ENCODE measurements around the gene TPCN2. TPM values are rescaled to one million over a fixed set of nuclear protein-coding genes. Genes with fewer than 3 reads are reported as not detected.
A peak's percentile ranks its signal among the peaks of the same experiment; 100 is the strongest.

TPCN2 gene
- total RNA-seq, 1 donor from 2014 or later: 15.6 TPM

DNA sequence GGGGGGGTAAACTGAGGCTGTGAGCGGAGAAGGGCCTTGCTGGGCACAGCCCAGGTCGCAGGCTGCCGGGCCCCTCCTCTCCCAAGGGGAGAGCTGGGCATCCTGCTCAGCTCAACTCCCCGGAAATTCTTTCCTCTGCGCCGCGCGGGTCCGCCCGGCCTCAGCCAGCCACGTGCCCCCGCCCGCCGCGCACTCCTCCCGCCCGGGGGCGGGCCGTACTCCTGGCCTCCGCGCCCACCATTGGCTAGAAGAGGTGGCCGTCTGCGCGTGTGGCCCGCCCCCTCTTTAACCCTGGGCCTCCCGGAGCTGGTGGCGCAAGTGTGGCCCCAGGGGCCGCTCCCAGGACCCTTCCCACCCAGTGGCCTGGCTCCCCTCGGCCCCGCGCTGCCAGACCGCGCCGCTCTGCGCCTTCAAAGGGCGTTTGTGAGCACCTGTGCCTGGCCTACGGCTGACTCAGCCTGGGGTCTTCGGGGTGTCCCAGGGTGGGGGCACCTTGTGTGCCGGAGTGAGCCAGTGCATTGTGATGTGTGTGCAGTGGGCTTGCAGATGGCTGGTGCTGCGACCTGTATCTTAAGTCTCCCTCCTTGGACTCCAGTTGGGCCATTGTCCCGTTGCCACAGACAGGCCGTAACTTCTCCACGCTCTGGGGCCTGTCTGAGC is 37.6 kb upstream of the TPCN2 start:
- peak; percentile 23 for DNase-seq (ENCODE audit: low read depth)

DNA sequence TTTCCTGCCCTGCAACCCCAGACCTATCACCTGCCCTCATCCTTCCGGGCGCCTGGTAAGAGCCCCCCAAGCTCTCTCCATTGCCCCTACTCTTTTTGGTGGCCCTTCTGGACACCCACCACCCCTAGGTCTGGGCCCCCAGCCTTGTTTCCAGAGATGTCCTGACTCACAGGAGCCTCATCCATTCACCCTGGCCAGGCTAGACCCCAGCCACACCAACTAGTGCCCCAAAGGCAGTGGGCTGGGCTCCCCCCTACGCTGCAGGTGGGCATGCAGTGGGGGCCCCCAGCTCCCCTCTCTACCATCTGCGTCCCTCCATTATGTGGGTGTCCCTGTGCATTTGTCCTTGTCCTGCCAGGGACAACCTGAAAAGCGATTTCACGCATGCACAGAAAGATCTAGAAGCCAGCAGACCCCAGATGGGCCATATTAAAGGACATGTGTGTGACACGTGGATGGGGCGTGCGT is 37.1 kb upstream of the TPCN2 start:
- no peak for DNase-seq (ENCODE audit: low read depth)

DNA sequence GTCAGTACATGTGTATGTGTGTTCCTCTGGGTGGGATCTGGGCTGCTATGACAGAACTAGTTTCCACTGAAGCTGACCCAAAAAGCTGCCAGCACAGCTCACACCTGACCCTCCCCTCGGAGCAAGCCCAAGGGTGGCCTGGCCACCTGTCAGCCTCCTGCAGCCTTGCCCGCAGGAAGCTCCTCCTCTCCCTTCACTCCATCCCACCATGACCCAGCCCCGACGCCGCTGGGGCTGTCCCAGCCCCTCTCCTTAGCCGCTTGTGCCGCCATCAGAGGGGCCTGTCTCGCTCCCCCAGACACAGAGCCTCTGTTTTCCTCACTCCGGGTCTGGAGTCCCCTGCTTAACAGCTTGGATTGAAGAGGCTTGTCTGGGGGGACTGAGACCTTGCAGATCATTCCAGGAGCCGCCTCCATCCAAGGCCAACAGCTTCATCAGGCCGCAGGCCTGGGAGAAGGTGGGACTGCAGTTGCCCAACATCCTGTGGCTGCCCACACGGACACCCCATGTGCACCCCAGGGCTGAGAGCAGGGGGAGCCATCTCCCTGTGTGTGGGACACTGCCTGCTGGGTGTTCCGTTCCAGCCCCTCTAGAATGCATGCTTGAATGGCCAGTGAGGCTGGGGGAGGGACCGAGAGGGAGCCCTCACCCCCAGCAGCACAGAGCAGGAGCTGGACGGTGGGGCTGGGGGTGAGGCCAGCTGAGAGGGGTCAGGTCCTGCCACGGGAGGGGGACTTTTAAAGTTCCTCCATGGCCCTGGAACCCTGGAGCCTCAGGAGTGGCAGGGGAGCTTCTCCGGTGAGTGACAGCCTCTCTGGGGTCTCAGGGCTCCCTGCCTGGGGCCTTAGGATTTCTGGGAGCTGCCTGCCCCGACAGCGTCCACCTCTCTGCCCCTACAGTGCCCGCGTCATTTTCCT is 36.4 kb upstream of the TPCN2 start:
- DNase-seq (ENCODE audit: low read depth): no peak

DNA sequence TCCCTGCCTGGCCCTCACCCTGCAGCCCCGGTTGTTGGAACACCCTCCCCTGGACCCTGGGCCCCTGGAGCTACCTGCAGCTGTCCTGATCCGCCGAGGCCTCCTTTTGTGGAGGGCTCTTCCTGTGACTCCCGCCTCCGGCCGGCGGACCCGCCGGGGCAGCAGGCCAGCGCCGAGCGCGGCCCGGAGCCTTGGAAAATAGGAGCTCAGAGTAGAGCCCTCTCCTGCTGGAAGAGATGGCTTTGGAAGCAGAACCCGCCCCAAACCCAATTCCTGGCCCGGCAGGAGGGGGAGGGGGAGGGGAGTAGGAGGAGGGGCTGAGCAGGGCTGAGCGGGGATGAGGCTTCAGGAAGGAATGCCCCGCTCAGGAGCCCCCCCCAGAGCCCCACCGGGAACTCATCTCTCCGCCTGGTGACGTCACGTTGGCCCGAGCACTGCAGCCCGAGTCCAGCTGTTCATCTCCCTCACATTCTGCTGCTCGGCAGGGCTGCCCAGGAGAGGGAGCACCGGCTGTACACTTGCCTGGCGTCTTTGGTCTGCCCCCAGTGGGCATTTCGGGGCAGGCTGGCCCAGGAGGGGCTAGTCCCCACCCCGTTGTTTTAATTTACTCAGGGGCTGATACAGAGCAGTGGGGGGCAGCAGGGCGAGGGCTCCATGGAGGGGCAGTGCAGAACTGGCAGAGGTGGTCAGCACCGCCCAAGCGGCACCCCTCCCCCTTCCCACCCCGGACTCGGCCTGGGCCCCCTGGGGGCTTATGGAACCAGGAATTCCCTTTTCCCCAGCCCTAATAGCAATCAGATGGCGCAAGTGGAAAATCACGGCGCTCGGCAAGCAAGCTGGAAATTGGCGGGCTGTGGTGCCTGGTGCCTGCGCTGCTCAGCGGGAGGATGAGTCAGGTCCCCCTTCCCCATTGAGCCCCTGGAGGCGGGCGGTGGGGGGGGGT is 35.5 kb upstream of the TPCN2 start, which contains the start of gene MRGPRF:
Gene MRGPRF, minus strand, starts transcription at position 238 of the 943 bp plus-strand sequence. CDS start 3,345 bp downstream, outside the sequence.
- no peak for DNase-seq (ENCODE audit: low read depth)

DNA sequence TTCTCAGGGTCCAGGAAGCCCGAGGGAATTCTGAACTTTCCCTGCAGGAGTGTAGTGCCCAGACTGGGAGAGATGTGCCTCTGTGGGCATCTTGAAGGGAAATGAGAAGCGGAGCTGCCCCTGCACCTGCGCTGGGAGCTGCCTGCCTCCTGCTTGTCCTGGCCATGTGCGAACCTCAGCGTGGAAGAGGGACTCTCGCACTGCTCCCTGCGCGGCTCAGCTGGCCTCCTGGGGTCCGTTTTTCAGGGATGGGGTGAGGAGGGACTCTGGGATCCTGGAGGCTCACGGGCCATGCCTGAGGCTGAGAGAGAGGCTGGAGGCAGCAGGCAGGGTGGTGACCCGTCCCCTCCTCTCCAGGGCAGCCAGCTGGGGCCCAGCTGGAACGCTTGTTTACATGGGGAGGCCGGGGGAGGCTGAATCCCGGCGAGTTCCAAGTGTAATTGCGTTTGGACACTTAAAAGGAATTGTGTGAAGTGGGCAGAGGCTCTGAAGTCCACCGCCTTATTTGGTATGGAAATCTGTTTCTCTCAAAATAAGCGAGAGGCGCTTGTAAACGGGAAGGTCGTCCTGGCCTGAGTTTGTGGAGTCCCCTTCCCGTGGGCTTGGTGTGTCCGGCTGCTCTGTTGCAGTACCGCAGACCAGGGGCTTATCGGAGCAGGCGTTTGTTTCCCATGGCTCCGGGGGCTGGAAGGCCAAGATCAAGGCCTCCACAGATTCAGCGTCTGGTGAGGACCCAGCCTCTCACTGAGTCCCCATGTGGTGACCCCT is 34.5 kb upstream of the TPCN2 start:
- DNase-seq (ENCODE audit: low read depth): no peak

DNA sequence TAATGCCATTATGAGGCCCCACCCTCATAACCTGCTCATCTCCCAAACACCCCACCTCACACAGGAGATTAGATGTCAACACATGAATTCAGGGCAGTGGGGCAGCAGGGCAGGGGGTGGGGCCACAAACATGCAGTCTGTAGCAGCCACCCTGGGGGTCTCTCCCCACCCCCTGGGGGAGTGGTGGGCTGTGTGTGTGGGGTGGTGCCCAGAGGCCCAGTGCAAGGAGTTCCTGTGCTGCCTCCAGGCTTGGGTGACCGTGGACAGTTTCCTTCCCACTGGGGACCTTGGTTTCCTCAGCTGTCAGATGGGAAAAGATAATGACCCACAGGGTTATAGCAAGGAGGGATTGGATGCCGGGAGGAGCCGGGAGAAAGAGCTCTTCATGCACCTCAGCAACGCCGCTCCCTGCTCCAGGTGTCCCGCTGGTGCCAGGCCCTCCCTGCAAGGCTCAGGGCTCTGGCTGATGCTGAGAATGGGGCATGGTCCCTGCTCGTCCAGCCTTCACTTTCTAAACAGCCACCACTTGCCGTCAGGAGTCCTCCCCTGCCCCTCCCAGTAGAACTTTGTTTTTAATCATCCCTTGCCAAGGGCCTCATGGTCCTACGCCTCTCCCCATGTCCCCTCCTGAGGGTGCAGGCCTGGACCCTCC is 33.7 kb upstream of the TPCN2 start:
- no peak for DNase-seq (ENCODE audit: low read depth)

DNA sequence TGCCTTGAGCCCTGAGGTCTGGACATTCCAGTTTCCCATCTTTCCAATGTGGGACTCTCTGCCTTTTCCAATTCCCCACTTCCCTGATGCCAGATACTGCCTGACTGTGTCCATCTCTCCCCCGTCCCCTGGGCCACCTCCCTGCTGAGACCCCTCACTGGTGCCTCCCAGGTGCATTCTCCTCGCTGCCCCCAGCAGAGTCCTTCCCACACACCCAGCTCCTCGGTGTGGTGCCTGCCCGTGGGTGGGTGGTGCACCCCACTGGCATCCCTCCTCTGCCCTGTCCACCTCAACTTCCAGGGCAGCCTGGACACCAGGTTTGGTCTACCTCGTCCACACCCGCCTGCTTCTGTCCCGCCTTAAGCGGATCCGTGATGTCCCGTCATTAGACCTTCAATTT is 30.8 kb upstream of the TPCN2 start:
- DNase-seq (ENCODE audit: low read depth): no peak

DNA sequence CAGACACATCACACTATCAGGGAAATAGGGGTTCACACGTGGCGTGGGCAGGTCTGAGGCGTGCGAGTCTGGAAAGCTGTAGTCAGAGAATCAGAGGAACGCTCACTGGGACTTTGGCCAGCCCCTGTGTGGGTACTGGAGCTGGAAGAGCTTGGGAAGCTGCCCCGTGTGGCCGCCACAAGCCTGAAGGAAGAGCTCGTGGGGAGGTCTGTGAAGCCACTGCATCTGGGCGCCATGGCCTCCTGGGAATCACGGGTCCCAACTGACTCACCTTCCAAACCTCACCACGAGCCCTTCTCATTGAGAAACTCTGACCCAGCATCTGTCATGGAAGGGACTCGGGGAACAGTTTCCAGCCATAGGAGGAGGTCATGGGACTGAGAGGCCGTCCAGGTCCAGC is 29.8 kb upstream of the TPCN2 start:
- DNase-seq (ENCODE audit: low read depth): peak; percentile 59

DNA sequence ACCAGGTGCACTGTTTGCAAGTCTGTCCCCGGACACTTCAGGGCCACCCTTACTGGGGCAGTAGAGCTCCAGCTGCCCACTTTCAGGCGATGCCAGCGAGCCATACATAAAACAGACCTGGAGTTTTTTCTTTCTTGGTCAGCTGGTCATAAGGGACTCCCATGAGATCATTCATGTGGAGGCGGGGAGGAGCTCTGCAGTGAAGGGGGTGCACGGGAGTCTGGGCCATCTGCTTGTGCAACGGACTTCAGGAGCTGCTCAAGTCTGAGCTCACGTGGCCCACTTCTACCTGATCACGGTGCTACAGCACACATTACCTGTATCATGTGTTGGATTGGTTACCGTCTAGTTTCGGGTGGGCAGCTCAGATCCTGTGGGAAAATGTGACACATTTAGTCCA is 26.5 kb upstream of the TPCN2 start:
- DNase-seq (ENCODE audit: low read depth): no peak

DNA sequence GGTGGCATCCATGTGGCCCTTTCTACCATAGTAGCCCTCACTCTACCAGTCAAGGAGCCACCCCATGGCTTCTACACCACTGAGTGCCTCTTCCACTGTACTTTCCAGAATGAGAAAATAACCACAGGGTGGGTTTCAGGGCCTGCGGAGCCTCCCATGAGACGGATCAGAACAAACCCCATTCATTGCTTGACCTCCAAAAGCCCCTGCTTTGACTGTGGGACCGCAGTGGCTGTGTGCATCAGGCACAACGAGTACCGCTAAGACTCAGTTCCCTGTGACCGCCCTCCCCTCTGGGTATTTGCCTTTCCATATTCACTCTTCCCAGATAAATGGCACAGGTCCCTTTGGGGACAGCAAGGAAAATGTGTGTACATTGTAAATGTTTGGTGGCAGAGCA is 24.2 kb upstream of the TPCN2 start:
- no peak for DNase-seq (ENCODE audit: low read depth)

DNA sequence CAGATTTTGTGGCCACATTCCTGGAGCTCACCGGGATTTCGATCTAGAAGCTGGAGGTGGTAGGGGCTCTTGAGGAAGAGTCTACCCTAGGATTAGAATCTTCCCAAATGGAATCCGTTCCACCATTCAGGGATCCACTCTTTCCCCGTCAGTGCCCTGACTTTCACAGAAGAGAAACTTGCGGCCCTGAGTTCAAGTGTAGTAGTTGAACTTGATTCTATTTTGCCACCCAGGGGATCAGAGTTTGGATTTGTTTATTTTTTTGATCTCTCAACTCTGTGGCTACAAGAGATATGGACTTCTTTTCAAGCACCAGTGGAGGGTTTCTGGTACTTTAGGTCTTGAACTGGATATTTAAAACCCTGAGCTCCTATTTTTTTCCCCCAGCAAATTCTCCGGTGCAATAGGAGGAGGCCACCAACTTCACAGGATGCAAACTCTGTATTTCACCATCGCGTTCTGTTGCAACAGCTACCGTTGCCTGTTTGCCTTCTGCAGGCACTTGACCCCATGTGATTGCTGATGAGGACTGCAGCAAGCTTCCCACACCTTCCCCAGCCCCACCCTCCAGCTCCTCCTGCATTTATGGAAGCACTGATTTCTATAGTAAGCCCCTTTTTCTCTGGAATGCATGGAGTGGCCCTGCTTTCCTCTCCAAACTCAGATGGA is 20.9 kb upstream of the TPCN2 start:
- no peak for DNase-seq (ENCODE audit: low read depth)

DNA sequence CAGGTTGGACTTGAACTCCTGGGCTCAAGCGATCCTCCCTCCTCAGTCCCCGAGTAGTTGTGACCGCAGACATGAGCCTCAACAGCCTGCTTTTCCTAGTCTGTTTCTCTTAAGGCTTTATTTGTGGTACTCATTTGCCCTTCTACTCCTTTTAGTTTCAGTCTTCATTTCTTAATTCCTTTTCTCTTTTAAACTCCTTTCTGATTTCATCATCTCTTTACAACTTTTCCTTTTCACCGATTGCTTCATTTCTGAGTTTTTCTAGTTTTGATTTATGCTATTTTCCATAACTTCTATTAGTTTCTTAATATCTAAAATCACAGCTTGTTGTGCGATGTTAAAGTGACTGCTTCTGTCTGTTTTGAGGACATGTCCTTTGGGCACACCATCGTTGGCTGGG is 18.4 kb upstream of the TPCN2 start:
- no peak for DNase-seq (ENCODE audit: low read depth)

DNA sequence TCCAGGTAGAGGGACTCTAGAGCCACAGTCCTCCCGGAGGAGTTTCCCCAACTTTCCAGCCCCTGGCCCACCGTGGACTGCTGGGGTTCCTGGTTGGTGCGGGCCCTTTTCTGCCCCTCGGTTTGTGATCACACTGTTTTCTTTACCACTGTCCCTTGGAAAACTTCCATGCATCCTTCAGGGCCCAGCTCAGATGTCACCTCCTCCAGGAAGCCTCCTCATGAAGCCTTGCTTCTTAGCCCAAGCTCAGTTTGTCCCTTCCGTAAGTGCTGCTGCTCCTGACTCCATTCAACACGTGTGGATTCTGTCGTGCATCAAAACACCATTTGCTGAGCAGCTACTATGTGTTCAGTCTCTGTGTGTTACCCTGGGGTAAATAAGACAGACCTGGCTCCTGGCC is 15.9 kb upstream of the TPCN2 start:
- DNase-seq (ENCODE audit: low read depth): no peak

DNA sequence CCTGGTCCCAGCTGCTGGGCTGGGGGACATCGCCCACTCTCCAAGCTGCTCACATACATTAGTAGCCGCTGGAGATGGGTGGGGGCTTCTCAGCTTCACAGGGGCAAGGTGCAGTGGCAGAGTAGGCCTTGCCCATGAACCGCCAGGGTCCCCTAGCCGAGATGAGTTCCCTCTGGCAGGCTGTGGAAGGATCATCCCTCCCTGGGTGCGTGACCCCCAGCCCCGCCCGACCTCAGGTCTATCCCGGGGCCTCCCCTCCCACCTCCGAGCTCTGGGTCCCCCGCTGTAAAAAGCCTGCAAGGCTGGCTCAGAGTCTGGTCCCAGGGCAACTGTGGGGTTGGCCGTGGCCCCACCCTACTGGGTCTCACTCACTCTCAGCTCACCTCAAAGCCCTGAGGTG is 15.3 kb upstream of the TPCN2 start:
- DNase-seq (ENCODE audit: low read depth): no peak

DNA sequence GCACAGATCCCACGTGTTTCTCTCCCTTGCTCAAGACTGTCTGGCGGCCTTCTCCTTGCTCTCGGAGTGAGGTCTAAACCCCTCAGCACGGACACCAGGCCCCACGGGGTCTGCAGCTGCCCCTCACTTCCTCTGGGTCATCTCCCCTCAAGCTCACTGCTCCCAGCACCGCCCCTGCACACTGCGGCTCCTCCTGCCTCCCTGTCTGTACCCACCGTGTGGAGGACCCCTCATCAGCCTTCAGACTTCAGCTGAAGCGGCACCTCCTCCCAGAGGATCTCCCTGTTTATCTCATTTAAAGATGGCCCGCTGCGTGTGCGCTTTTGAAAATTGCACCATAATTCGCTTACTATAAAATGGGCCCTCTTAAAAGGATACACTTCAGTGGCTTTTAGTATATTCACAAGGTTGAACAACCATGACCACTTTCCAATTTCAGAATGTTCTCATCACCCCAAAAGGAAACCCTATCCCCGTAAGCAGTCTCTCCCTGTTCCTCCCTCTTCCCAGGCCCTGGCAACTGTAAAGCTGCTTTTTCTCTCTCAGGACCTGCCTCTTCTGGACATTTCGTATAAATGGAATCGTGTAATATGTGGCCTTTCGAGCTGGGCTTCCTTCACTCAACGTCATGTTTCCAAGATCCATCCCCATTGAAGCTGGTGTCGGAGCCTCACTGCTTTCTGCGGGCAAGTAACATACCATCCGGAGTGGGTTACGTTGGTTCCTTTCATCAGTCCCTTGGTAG is 14.4 kb upstream of the TPCN2 start:
- no peak for DNase-seq (ENCODE audit: low read depth)

DNA sequence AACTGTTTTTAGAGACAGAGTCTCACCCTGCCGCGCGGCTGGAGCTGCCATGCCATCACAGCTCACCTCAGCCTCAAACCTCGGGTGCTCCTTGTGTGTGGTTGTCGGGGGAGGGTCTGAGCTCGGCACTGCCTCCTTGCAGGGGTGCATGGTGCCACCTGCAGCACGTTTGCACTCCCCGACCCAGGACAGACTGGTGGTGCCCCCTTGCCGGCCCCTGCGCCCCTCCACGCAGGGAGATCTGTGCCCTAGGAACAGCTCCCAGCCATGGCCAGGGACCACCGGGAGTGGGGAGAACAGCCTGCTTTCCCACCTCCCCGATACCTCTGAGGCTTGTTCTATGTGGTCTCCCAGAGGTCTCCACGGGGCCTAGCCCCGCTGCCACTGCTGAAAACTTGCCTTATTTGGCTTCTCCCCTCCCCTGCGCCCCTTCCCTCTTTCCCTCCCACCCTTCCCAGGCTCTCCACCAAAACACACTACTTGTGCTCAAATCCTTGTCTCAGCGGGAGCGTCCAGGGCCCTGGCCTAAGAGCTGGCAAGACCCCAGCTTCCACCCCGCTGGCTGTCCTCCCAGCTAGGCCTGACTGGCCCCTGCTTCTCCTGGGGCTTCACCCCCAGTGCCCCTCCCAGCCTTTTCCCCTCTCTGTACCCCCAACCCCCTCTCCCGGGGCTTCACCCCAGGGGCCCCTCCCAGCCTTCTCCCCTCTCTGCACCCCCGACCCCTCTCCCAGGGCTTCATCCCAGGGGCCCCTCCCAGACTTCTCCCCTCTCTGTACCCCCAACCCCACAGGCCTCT is 13.4 kb upstream of the TPCN2 start:
- no peak for DNase-seq (ENCODE audit: low read depth)

DNA sequence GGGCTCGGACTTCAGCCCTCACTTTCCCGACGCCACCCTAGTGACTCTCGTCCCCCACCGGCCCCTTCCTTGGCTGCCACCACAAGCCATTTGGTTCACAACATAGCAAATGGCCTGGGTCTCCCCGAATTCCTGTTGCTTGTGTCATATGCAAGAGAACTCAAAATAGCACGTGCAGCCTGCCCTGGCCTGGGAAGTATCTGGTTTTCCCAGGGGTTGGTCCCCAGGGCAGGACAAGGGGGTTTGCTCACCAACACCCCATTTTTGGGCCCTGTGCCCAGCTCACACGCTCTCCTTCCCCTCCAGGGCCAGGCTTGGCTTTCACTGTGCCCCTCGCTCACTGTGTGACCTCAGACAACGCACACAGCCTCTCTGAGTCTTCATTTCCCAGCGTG is 12.8 kb upstream of the TPCN2 start:
- no peak for DNase-seq (ENCODE audit: low read depth)

DNA sequence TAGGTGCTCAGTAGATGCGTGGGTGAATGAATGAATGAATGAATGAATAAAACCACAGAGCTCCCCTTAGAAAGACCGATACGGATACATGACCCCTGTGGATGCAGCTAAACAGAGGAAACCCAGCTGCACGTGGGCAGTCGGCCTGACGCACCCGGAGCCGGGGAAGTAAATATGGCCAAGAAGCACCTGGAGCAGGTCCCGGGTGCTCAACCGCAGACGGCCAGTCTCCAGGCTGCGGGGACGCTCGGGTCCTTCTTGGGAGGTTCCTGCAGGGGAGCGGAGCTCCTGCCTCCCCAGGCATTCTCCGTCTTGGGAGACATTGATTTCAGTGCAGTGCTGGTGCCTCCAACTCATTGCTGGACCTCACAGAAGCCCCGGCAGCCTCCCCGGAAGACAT is 11.7 kb upstream of the TPCN2 start:
- no peak for DNase-seq (ENCODE audit: low read depth)

DNA sequence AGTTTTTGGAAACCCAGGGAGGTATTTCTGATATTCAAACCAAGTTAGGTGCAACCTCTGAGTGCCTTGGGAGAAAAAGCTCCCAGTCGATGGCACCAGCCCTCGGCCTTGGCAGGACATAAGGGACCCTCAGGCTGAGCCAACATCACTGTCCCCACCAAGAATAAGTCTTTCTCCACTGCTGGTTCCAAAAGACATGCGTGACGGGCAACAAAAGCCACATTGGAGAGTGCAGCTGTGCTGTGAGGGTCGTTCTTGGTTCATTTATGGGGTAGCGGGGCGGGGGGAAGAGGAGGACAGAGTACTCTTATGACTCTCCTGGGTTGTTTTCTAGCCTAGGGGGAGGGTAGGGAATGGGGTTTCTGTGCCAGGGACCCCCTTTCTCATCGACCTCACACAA is 11.2 kb upstream of the TPCN2 start:
- no peak for DNase-seq (ENCODE audit: low read depth)
